Measurements from ENCODE around the gene SEMA3B.

DNA sequence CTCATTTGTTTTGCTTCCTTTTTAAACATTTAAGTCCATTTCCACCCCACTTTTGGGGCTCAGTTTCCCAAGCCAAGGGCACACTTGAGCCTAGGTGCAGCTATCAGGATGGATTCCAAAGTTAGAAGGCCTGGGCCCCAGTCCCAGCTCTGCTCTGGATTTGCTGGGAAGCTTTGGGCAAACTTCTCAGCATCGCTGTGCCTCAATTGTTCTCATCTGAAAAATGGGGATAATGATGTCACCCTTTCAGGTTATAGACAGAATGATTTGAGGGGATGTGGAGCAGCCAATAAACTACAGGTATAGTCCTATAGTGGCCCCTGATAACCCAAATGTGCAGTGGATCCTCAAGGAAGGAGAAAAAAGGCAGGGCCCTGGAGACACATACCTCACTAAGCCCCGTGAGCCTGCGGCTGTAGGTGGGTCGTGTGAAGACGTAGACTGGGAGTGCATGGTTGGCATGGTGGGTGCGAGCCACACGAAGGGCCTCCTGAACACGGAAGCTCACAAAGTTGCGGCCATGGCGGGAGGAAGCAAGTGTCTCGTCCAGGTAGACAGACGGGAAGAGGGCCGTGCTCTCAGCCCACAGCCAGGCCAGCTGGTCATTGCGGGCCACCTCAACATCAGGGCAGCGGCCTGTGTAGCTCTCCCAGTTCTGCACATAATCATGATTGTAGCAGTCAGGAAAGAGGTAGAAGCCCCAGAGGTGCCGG is 50.4 kb downstream of the SEMA3B start:
- TF ChIP-seq, protein P1, sequence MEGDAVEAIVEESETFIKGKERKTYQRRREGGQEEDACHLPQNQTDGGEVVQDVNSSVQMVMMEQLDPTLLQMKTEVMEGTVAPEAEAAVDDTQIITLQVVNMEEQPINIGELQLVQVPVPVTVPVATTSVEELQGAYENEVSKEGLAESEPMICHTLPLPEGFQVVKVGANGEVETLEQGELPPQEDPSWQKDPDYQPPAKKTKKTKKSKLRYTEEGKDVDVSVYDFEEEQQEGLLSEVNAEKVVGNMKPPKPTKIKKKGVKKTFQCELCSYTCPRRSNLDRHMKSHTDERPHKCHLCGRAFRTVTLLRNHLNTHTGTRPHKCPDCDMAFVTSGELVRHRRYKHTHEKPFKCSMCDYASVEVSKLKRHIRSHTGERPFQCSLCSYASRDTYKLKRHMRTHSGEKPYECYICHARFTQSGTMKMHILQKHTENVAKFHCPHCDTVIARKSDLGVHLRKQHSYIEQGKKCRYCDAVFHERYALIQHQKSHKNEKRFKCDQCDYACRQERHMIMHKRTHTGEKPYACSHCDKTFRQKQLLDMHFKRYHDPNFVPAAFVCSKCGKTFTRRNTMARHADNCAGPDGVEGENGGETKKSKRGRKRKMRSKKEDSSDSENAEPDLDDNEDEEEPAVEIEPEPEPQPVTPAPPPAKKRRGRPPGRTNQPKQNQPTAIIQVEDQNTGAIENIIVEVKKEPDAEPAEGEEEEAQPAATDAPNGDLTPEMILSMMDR (IDR thresholded peaks at IDR 0.05): no peak
- TF ChIP-seq EP300 (IDR thresholded peaks at IDR 0.05): no peak

Measured in esophagus muscularis mucosa (tissue), 3 donors.